Stimulated activated naive CD8-positive, alpha-beta T cell treated with anti-CD3 and anti-CD28 coated beads, Interleukin-15, Interleukin-2, amounts not matched to agents 100 U/mL and 50 U/mL, for 24 hours (primary cell): Measurements from ENCODE around the gene MTR.

Source experiments
- ATAC-seq: fragments of 150-1000 bp; cut with Tn5 transposase; one replicate; pipeline ENCODE4 v1.10.0; 2021
- DNase-seq: peaks from one replicate; pipeline ENCODE4 v3.0.0; 2021

Gene MTR

DNA sequence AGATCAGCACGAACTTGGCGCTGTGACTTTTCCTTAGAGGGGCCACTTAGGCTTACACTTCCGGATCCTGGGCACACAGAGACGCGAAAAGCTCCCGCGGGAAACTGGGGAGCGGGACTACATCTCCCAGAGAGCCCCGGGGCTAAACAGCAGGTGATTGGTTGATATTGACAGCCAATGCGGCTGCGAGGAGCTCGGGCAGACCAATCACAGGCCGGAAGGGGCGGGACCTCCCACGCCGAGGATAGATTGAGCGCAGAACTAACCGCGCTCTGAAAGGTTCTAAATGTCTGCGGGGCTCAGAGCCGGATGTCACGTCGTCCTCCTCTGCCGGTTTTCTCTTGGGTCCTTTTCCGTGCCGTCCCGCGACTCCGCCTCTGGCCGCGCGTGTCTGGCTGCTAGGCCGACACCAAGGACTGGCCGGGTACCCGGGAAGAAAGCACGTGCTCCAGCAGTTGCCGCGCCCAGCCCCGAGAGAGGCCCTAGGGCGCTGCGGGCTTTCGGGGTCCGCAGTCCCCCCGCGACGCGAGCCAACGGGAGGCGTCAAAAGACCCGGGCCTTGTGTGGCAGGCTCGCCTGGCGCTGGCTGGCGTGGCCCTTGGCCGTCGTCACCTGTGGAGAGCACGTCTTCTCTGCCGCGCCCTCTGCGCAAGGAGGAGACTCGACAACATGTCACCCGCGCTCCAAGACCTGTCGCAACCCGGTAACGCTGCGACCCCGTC is at the start of gene MTR:
Gene MTR, plus strand, starts transcription at position 258 of the 722 bp plus-strand sequence. Its CDS starts 412 bp downstream, at position 670.
- DNase-seq (peak; percentile 96), ATAC-seq (peak; percentile 94)

DNA sequence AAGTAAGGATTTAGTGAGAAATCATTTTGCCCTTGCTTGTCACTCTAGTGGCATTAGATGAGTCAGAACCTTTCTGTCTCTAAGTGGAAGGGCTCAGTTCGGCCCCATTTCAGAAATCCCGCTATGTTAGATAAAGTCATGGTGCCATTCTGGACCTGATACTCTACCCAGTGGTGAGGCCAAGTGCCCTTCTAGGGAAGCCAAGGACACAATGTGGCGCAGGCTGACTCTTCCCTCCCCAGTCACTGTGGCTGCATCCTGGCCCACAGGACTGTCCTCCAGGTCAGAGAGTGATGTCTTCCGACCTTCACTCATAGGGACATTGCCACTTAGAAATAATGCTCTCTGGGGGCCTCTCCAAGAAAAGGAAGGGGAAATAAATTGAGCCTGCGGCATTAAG is 48.3 kb upstream of the MTR start:
- ATAC-seq (no peak), DNase-seq (no peak)

DNA sequence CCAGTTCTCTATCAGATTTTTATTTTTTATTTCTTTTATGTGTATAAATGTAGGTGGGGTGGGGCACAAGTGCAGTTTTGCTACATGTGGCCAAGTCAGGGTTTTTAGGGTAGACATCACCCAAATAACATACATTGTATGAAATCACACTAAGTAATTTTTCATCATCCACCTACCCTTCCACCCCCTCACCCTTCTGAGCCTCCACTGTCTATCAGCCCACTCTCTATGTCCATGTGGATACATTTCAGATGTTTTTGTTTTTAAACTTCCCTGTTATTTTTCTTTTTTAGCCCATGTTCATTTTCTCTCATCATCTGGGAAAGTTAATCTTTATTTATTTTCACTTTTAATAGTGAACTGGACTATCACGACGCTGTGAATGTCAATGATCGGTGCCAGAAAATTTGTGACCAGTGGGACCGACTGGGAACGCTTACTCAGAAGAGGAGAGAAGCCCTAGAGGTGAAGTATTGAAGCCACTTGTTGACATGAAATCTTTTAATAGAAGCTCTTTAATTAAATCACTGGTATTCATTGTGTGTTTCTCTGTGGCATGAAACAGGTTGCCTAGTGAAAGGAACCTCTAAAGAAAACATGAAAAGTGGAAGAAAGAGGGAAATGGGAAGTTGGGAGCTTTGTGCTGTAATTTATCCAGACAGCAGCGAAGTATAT is 47.6 kb upstream of the MTR start:
- ATAC-seq: no peak
- DNase-seq: no peak

DNA sequence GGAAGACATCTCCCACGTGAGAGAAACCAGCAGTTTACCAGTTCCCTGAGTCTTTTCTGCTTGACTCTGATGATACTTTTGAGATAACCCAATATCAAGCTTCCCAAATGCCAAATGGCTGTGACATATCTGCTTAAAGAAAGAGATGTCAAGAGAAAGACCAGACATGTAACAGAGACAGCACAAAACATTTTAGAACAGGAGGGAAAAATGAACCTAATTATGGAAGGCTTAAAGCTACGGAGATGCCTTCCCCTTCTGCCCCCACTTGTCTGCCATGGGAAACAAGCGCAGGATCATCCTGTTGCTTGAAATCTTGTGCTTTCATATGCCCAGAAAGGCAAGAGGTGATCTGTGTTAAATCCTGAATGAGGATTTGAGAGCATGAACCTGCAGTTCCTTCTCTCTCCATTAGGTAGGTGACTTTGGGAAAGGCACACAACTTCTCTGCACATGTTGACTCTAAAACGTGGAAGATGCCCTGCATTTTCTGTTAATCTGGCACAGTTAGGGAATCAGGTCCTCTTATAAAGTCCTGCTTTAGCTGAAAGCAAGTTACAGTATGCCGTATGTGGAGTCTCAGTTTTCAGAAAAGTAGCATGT is 46.7 kb upstream of the MTR start:
- DNase-seq (no peak), ATAC-seq (no peak)

DNA sequence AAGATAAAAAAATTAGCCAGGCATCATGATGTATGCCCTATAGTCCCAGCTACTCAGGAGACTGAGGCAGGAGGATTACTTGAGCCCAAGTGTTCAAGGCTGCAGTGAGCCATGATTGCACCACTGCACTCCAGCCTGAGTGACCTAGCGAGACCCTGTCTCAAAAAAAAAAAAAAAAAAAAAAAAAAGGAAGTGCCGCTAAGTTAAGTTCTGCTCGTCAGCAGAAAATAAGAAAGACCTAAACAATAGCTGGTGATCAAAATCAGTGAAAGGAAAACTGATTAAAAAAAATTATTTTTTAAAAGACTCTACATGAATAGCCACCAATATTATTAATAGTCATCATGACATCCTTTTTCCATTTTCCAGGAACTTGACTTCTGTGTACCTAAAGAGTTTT is 44.2 kb upstream of the MTR start:
- ATAC-seq: no peak
- DNase-seq: no peak

DNA sequence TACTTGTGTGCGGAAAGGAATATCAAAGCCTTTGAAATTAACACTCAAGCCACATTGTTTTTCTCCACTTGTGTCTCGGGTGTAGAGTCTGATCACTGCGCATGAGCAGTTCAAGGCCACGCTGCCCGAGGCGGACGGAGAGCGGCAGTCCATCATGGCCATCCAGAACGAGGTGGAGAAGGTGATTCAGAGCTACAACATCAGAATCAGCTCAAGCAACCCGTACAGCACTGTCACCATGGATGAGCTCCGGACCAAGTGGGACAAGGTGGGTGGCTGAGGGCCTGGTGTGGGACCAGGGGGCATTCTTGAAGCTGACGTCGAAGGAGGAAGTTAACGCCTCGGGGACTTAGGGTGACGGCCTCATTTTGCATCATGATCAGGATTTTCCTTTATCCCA is 43.7 kb upstream of the MTR start:
- DNase-seq (no peak), ATAC-seq (no peak)

DNA sequence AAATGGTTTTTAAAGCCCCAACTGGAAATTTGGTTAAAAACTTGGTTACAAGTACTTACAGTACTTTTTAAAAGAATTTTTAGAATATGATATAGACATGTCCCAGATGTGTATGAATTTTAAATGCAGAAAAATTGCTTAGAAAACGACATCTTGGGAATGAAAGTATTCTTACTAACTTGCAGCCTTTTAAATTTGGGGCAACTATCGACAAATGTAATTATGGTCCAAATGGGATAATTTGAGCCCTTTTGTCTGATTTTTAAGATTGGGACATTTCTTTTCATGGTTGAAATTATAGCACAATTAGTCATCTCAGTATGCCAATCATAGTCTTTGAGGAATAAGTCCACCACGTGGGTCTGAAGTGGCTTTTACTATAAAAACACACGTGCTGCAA is 43.2 kb upstream of the MTR start:
- DNase-seq (no peak), ATAC-seq (no peak)

DNA sequence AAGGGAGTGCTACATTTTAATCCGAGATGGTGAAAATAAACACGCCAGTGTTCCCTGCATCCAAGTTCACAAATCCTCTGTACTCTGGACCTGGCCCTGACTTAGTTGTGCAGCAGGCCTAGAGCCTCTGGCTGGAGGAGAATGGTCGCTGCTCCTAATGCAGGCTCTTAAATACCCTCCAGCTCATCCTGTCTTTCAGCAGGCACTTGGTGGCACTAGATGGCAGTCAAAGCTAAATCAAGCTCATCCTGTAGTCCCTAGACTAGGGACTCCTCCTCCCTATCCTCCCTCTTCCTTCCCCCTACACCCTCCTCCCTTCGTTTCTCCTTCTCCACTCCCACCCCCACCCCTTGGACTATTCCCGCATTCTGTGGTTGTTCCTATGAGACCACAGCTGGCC is 41.6 kb upstream of the MTR start:
- DNase-seq (no peak), ATAC-seq (peak; percentile 46)

DNA sequence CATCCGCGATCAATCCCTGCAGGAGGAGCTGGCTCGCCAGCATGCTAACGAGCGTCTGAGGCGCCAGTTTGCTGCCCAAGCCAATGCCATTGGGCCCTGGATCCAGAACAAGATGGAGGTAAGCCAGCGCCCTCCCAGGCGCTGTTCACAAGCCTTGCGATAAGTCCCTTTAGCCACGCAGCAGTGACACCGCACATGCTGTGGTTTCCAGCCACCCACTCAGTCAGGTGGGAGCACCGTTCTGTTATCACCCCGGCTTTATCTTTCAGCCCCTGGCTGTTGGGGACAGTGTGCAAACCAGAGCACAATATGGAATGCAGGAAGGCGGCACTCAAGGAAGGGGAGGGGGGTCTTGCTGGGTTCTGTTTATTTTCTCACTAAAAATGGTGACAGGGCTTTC is 41.1 kb upstream of the MTR start:
- DNase-seq: no peak
- ATAC-seq: no peak

DNA sequence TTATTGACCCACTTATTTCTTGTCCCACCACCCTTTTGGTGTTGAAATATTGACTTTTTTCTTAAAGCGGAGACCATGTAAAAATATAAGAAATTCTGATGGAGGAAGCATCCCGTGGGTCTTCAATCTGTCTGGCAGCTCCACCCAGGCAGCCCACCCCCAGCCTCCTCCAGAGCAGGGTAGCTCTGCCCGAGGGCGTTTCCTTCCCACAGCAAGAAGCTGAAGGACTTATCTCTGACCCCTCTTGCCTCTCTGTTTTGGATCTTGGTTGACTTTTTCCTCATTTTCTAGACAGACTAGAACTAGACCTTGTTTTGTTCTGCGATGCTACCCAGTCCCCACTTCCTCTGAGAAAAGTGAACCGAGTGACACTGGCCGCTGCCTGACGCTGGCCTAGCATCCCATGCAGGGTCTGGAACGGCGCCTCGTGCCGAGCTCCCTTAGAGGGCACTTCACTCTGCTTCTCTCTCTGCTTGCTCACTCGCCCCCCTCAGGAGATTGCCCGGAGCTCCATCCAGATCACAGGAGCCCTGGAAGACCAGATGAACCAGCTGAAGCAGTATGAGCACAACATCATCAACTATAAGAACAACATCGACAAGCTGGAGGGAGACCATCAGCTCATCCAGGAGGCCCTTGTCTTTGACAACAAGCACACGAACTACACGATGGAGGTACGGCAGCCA is 40.4 kb upstream of the MTR start:
- ATAC-seq (peak; percentile 23), DNase-seq (no peak)

DNA sequence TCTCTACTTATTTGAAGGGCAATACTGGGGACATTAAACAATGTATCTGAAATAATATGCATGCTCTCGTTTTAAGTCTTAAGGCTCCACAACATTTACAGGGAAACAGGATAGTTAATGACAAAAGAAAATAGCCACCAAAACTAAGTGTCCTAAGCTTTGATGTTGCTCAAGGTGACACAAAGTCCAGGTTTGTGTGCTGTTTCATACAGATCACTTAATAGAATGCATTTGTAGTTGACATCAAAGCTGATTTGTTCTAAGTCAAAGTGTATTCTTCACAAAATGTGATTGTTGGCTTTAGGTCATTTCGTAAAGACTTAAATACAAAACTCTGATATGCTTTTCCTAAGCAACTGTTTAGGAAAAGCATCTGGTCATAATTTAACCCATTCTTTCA is 37.5 kb upstream of the MTR start:
- DNase-seq (no peak), ATAC-seq (no peak)

DNA sequence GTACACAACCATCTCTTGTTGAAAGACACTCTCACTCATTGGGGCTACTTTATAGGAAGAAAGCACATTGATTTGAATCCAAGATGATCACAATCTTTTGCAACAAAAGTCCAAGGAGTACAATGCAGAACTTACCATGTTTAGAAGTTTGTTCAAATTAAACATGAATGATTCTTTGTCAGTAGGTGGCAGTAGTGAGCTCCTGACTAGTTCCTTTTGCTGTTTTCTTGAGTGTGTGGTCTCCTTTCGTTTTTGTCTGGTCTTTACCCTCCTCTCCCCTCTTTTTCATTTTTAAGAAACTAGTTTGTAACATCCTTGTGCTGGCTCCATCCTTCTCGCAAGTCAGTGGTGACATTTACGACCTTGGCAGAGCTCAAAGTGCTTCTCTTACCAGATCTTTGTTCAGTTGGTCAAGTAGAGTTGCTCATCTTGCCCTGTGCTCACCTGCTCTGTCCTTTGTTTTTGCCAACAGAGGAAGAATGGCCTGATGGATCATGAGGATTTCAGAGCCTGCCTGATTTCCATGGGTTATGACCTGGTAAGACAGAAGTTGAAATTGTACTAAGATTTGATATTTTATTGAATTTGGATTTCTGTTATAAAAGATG is 35.7 kb upstream of the MTR start:
- no peak for ATAC-seq
- no peak for DNase-seq

DNA sequence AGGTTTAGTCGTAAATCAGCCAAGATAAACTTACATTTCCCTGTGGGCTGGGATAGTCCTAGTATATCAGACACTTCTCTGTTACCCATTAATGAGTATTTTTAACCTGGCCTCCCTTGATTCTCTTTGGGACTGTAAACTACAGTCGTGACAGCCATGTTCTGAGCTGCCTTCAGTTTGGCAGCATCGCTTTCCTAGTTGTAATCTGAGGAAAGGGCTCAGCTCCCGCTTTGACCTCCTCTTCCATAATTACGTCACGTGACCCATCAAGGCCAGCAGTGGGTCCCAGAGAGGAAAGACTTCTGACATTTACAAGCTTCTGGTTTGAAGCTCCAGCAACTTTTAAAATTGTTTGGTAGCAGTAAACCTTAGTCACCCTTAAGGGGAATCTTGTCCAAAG is 34.6 kb upstream of the MTR start:
- DNase-seq: no peak
- ATAC-seq: no peak

DNA sequence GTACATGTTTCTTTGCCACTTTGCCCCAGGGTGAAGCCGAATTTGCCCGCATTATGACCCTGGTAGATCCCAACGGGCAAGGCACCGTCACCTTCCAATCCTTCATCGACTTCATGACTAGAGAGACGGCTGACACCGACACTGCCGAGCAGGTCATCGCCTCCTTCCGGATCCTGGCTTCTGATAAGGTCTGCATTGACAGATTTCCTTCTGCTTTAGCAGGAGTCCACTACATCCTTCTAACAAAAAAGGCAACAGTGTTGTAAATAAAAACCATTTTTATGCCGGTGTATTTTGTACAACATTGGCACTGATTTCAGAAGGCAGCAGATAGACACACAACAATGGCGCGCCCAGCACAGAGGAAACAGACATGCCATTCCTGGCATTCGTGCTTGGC is 34.1 kb upstream of the MTR start:
- DNase-seq (no peak), ATAC-seq (no peak)

DNA sequence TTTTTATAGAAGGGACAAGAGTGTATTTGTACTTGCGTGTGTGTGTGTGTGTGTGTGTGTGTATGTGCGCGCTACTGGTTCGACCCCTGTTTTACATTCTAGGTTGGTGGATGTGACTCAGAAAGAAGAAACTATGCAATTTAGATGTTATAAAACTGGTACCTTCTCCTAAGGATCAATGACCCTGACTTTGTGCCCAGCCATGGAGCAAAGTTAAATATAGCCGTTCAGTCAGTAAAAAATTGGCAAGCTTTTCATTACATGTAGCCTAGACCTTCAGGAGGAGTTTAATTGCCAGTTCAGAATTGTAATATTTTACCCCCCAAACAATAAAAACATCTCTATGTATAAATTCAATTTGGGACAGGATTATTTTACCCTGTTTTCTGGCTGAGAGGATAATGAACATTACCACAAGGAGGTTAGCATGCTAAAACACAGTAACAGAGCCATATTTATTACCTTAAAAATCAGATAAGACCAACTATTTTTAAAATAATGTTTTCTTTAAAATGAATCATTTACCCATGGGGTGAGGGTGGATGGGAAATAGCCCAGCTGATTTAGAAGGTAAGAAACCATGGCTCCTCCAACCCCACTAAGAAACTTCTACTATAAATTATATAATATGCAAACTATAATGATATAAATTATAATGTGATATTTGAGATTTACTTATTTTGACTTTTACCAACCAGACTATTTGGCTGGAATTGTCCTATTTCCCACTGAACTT is 33.5 kb upstream of the MTR start:
- no peak for DNase-seq
- ATAC-seq: no peak

DNA sequence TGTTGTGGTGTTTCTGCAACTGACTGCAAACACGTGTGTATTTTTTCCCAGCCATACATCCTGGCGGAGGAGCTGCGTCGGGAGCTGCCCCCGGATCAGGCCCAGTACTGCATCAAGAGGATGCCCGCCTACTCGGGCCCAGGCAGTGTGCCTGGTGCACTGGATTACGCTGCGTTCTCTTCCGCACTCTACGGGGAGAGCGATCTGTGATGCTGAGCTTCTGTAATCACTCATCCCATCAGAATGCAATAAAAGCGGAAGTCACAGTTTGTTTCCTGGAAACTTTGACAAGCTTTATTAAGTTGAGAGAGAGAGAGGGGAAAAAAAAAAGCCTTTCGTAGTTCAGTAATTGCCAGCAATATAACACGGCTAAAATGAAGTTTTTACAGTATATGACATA is 32.7 kb upstream of the MTR start:
- DNase-seq: no peak

DNA sequence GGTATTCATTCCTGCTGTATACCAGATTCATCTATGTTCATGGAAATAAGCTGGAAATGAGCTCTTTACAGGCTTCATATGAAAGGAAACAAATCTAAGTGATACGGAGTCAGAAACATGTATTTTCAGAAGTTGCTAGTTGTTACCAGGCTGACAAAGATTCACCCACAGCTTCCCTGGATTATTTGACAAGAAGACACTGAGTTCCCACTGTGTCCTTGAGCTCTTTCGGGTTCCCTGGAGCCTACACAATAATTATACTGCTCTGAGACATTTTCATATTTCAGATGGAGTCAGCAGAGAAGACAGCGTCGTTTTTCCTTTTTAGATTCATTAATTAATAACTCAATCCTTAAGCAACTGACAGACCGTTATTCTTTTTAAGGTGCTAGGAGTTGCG is 29.3 kb upstream of the MTR start:
- ATAC-seq: no peak

More for the DNA sequence above, 32.7 kb upstream of the MTR start:
- ATAC-seq: no peak

DNA sequence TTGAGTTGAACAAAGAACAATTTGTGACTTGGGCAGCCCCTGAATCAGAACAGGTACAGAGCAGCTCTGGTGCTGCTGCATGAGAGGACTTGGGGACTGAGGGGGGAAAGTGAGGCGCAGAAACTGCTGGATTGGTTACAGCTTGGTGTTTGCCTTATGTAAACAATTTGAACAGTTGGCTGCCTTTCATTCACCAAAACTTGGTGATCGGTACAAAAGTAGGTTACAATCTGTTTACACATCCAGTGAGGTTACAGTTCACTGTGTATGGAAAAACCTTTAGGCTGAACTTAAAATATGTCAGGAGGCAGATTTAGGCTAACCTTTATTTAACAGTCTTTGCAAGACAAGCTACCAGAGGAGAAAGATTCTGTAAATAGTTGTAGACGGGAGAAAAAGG is 28.6 kb upstream of the MTR start:
- DNase-seq (no peak), ATAC-seq (no peak)

More for the DNA sequence above, 29.3 kb upstream of the MTR start:
- no peak for DNase-seq

DNA sequence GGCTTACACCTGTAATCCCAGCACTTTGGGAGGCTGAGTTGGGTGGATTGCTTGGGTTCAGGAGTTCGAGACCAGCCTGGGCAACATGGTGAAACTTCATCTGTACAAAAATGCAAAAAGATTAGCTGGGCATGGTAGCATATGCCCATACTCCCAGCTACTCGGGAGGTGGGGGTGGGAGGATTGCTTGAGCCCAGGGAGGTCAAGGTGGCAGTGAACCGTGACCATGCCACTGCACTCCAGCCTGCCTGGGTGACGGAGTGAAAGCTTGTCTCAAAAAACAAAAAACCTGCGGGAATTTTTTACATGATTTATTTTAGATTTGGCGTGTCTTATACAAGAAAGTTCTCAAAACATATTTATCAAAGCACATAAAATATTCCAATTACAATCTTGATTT is 27.8 kb upstream of the MTR start:
- no peak for ATAC-seq
- no peak for DNase-seq

DNA sequence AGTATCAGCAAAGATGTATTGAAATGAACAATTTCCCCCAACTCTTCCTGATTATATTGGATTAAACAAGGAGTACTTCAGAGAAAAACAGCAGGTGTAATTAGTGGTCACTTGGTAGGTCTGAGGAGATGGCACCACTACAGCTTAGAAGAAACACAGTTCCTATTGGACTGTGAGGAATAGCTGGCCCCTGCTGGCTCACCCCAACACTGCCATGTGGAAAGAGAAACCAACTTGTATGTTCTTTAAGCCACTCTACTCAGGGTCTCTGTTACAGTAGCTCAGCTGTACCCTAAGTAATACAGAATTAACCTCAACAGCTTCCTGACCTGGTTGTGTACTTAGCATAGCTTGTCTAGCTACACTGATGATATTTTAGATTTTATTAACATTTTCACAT is 26.5 kb upstream of the MTR start:
- no peak for DNase-seq
- ATAC-seq: no peak

DNA sequence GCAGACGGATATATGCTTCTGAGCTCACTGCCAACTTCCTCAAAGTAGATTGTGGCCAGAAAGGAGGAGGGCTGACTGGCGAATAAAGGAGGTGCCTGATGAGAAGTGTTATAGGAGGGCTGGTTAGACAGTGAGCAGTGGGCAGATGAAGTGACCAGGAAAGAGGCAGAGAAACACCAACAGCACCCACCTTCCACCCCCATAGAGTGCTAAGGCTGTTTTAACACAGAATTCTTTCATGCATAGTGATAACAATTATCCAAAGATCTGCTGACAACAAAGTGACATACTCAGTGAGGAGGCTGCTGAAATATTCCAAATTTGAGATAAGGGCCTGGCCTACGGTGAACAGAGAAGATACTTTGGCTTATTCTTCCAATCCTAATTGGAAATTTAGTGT is 21.2 kb upstream of the MTR start:
- DNase-seq (no peak), ATAC-seq (no peak)

DNA sequence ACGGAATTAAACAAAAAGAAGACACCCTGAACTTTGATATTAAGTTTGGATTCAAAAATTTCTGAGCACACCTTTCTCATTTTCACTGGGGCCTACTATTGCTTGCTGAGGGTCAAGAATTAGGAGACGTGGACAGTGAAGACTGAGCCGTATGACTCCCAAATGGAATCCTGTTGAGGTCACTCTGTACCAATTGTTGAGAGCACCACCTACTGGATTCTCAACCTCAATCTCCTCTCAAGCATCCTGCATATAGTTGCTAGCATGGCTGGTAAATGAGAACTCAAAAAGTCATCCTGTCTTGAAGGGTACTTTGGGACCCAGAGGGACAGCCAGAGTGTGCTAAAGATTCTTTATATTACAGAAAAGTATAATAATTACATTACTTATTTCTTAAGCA is 20.2 kb upstream of the MTR start:
- DNase-seq (no peak), ATAC-seq (no peak)
